Activated CD4-positive, alpha-beta T cell treated with anti-CD3 and anti-CD28 coated beads for 1 hour (primary cell): Measurements from ENCODE around the gene TSNAX.
"Not testable (repeated sequence)": the region's sequence is repeated elsewhere in the genome, so short reads cannot be mapped to it uniquely, and the experiment has no call there.

Source experiments
- DNase-seq: peaks from one replicate; pipeline ENCODE4 v3.0.0-alpha.2; 2020

TSNAX gene

GRCh38 chr1:231528172-231529029 lies at the start of gene TSNAX:
Gene TSNAX (plus strand): TSS chr1:231528669. CDS start chr1:231528811, 142 bp downstream.
- DNase-seq = peak; percentile 84

GRCh38 chr1:231478811-231479210 lies 49.7 kb upstream of the TSNAX start:
- DNase-seq = no peak

- DNase-seq = no peak
Observed at GRCh38 chr1:231480008-231480407, 48.5 kb upstream of the TSNAX start.

- no peak for DNase-seq
Observed at GRCh38 chr1:231481289-231481688, 47.2 kb upstream of the TSNAX start.

GRCh38 chr1:231485029-231485784 lies 43.3 kb upstream of the TSNAX start:
- DNase-seq = no peak

- DNase-seq = no peak
Observed at GRCh38 chr1:231487019-231487418, 41.5 kb upstream of the TSNAX start.

- DNase-seq = no peak
Observed at GRCh38 chr1:231487910-231488309, 40.6 kb upstream of the TSNAX start.

GRCh38 chr1:231493421-231494185 lies 34.9 kb upstream of the TSNAX start:
- DNase-seq = no peak

- no peak for DNase-seq
Observed at GRCh38 chr1:231494439-231495110, 33.9 kb upstream of the TSNAX start.

GRCh38 chr1:231497629-231498152 lies 30.8 kb upstream of the TSNAX start:
- DNase-seq = no peak

- DNase-seq = no peak
Observed at GRCh38 chr1:231499148-231499763, 29.2 kb upstream of the TSNAX start.

- no peak for DNase-seq
Observed at GRCh38 chr1:231500666-231501065, 27.8 kb upstream of the TSNAX start.

GRCh38 chr1:231503168-231503567 lies 25.3 kb upstream of the TSNAX start:
- not testable (repeated sequence) for DNase-seq

GRCh38 chr1:231507476-231508355 lies 20.8 kb upstream of the TSNAX start:
- DNase-seq = no peak

- DNase-seq = no peak
Observed at GRCh38 chr1:231508497-231508896, 20.0 kb upstream of the TSNAX start.

- DNase-seq = no peak
Observed at GRCh38 chr1:231508941-231509340, 19.5 kb upstream of the TSNAX start.

- no peak for DNase-seq
Observed at GRCh38 chr1:231512147-231512698, 16.2 kb upstream of the TSNAX start.

- DNase-seq = no peak
Observed at GRCh38 chr1:231515748-231516147, 12.7 kb upstream of the TSNAX start.

- DNase-seq = no peak
Observed at GRCh38 chr1:231517076-231517475, 11.4 kb upstream of the TSNAX start.

GRCh38 chr1:231518485-231519034 lies 9.9 kb upstream of the TSNAX start:
- DNase-seq = no peak
